Measurements from ENCODE around the gene UBQLN1. TPM values are rescaled to one million over a fixed set of nuclear protein-coding genes. Genes with fewer than 3 reads are reported as not detected.

The UBQLN1 gene
- polyA plus RNA-seq, 1 experiment = 124 TPM

DNA sequence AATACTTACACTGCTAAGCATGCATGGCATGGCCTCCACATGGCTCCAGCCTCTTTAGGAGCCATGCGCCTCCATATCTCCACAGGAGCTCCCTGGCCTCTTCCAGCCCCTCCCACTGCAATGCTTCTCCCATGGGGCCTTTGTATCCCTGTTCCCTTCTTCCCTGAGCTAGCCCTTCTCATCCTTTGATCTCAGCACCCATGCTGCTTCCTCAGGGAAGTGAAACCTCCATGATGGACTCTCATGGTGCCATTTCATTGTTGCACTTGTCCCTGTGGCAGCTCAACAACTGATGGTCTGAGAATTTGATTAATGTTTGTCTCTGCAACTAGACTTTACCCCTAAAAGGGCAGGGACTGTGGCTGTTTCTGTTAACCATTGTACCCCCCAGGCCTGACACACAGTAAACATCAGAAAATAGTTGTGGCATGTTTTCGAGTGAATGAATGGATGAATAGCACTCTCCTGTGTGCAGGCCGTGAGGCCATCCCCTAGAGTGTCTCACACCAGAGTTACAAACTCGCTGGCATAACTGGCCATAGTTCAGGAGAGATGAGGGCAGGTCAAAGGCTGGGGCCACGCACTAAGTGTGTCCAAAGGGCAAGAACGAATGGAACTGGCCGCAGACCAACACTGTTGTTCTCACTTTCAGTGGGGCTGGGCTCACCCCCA is 78.2 kb downstream of the UBQLN1 start:
- POLR2A ChIA-PET = no interaction called here
- peak overlapping the region; percentile 0 for H3K27ac ChIP-seq (ENCODE audit: low read depth, low read length)
- no peaks in the 10 kb centered on the region for H3K9me3 ChIP-seq (ENCODE audit: control insufficient read depth, insufficient read depth, low read length)

DNA sequence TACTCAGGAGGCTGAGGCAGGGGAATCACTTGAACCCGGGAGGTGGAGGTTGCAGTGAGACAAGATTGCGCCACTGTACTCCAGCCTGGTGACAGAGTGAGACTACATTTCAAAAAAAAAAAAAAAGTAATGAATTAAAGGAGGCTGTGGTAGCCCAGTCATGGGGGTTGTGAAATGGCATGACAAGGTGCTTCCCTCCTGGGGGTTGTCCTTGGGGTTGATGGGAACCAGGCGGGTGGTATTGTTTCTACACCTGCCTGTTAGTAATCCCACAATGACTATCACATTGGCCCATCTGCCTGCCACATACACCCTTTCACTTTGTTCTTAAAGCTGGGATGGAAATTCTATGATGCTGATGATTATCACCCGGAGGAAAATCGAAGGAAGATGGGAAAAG is 79.2 kb downstream of the UBQLN1 start:
- no peaks in the 10 kb centered on the region for H3K9me3 ChIP-seq (ENCODE audit: control insufficient read depth, insufficient read depth, low read length)
- CTCF ChIA-PET = interaction anchor here (3.7 kb wide), 1 partner anchor 7 kb away, joined by 29 read pairs; no protein-coding TSS in a partner anchor
- DNase-seq (ENCODE audit: low read depth, low spot score) = no peak
- no peak overlapping the region for H3K27ac ChIP-seq (ENCODE audit: low read depth, low read length)
- H3K4me3 ChIP-seq (ENCODE audit: low read depth, low read length) = no peak overlapping the region
- POLR2A ChIA-PET = no interaction called here
- no peaks in the 10 kb centered on the region for H3K27me3 ChIP-seq (ENCODE audit: control insufficient read depth, insufficient read depth, low read length)
- TF ChIP-seq, protein P1, sequence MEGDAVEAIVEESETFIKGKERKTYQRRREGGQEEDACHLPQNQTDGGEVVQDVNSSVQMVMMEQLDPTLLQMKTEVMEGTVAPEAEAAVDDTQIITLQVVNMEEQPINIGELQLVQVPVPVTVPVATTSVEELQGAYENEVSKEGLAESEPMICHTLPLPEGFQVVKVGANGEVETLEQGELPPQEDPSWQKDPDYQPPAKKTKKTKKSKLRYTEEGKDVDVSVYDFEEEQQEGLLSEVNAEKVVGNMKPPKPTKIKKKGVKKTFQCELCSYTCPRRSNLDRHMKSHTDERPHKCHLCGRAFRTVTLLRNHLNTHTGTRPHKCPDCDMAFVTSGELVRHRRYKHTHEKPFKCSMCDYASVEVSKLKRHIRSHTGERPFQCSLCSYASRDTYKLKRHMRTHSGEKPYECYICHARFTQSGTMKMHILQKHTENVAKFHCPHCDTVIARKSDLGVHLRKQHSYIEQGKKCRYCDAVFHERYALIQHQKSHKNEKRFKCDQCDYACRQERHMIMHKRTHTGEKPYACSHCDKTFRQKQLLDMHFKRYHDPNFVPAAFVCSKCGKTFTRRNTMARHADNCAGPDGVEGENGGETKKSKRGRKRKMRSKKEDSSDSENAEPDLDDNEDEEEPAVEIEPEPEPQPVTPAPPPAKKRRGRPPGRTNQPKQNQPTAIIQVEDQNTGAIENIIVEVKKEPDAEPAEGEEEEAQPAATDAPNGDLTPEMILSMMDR (IDR thresholded peaks at IDR 0.05; ENCODE audit: low read depth, low read length) = no peak

More for the DNA sequence above, 78.2 kb downstream of the UBQLN1 start:
- H3K4me3 ChIP-seq (ENCODE audit: low read depth, low read length) = no peak overlapping the region
- CTCF ChIA-PET = interaction anchor here (3.7 kb wide), 1 partner anchor 8 kb away, joined by 29 read pairs; no protein-coding TSS in a partner anchor
- DNase-seq (ENCODE audit: low read depth, low spot score) = no peak
- H3K27me3 ChIP-seq (ENCODE audit: control insufficient read depth, insufficient read depth, low read length) = no peaks in the 10 kb centered on the region
- TF ChIP-seq, protein P1 (IDR thresholded peaks at IDR 0.05; ENCODE audit: low read depth, low read length) = no peak

DNA sequence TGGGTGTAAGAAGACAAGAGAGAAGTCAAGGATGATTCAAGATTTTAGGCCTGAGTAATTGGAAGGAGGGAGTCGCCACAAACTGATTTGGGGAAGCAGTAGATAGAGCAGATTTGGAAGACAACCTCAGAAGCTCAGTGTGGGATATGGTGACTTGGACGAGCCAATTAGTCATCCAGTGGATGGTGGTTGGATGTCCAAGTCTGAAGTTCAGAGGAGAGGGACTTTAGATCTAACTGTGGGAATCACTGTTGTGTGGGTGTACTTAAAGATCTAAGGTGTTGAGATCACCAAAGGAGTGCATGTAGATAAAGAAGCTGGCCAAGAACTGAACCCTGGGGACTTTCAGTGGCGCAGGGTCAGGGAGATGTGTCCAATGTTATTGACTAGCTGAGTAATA is 82.6 kb downstream of the UBQLN1 start:
- TF ChIP-seq, protein P1 (IDR thresholded peaks at IDR 0.05; ENCODE audit: low read depth, low read length) = no peak
- ChIA-PET CTCF (interaction anchor here (1.0 kb wide), 1 partner anchor 295 kb away, joined by 3 read pairs; no protein-coding TSS in a partner anchor), POLR2A (interaction anchor here (0.6 kb wide), 1 partner anchor 612 kb away, joined by 5 read pairs; no protein-coding TSS in a partner anchor)
- Histone ChIP-seq H3K27ac (ENCODE audit: low read depth, low read length) (no peak overlapping the region), H3K4me3 (ENCODE audit: low read depth, low read length) (no peak overlapping the region), H3K27me3 (ENCODE audit: control insufficient read depth, insufficient read depth, low read length) (no peaks in the 10 kb centered on the region), H3K9me3 (ENCODE audit: control insufficient read depth, insufficient read depth, low read length) (no peaks in the 10 kb centered on the region)
- no peak for DNase-seq (ENCODE audit: low read depth, low spot score)

DNA sequence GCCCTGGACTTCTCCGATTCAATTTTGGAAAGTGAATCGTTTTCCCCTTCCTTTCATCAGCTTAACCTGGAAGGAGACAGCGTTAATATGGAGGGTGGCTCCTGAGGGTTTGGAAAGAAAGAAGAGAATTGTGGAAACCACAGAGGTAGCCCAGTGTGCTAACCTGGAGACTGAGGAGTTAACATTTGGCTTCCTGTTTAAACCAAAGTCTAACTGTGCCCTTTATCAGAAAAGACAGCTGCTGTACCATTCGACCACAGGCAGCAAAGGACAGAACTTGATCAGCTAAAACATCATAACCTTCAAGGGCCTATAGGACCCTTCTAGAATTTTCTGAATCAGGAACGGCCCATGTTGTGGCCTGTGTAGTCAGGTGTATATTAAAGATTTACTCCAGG is 84.1 kb downstream of the UBQLN1 start:
- Histone ChIP-seq H3K9me3 (ENCODE audit: control insufficient read depth, insufficient read depth, low read length) (no peaks in the 10 kb centered on the region), H3K4me3 (ENCODE audit: low read depth, low read length) (peak overlapping the region; percentile 66), H3K27me3 (ENCODE audit: control insufficient read depth, insufficient read depth, low read length) (no peaks in the 10 kb centered on the region), H3K27ac (ENCODE audit: low read depth, low read length) (peak overlapping the region; percentile 22)
- POLR2A ChIA-PET = no interaction called here
- TF ChIP-seq, protein P1 (IDR thresholded peaks at IDR 0.05; ENCODE audit: low read depth, low read length) = no peak
- CTCF ChIA-PET = interaction anchor here (1.0 to 1.9 kb wide), 2 partner anchors 26 to 297 kb away, joined by 4 read pairs; partner anchors contain the start of gene KIF27
- DNase-seq (ENCODE audit: low read depth, low spot score) = no peak

DNA sequence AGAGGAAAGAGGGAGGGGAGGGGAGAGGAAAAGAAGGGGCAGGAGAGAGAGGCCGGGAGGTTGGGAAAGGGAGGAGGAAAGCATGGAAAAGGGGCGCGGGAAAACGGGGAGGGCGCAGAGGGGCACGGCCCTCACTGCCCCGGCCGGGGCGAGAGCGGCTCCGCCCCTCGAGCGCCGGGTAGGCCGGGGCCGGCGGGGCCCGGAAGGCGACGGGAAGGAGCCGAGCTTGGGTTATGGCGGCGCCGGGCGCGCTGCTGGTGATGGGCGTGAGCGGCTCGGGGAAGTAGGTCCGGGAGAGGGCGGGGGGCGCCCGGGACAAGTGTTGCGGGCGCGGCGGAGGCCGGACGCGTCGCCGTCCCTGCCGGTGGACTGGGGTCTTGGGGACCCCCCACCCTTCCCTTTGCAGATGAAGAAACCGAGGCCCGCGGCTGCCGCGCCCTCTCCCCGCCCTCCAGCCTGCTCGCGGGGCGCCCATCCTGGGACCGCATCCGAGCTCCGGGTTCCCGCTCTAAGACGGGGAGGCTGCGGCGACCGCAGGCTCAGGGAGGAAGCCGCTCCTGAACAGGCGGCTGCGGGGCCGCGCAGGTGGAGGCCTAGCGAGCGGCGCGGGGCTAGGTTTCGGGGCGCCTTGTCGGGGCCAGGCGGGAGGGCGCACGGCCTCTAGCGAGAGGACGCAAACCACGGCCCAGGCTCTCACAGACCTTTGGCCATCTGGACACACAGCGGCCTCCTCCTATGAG is 84.6 kb downstream of the UBQLN1 start, which contains the start of gene IDNK:
Gene IDNK (plus strand): TSS at position 205 of the 740 bp plus-strand sequence. CDS start 29 bp downstream, at position 234.
- ChIA-PET CTCF (interaction anchor here (1.9 kb wide), 1 partner anchor 27 kb away, joined by 4 read pairs; no protein-coding TSS in a partner anchor), POLR2A (no interaction called here)
- Histone ChIP-seq H3K27ac (ENCODE audit: low read depth, low read length) (peak within 1 kb of the TSS; percentile 22), H3K27me3 (ENCODE audit: control insufficient read depth, insufficient read depth, low read length) (no peaks in the 10 kb centered on the region), H3K4me3 (ENCODE audit: low read depth, low read length) (peak within 1 kb of the TSS; percentile 66), H3K9me3 (ENCODE audit: control insufficient read depth, insufficient read depth, low read length) (no peaks in the 10 kb centered on the region)
- DNase-seq (ENCODE audit: low read depth, low spot score) = no peak
- TF ChIP-seq, protein P1 (IDR thresholded peaks at IDR 0.05; ENCODE audit: low read depth, low read length) = no peak
